GM18517 (cell line): ENCODE data around the gene SKAP1.
"Not testable (repeated sequence)": the region's sequence is repeated elsewhere in the genome, so short reads cannot be mapped to it uniquely, and the experiment has no call there.

Source experiments
- ATAC-seq: cut with Tn5 transposase; IDR thresholded peaks from one replicate; pipeline ENCODE4 v1.9.1; 2021; ENCODE audit warnings: mild to moderate bottlenecking, moderate library complexity; ENCODE audit not compliant: unreplicated experiment

SKAP1 gene

GRCh38 chr17:48449335-48449734 lies 19.3 kb upstream of the SKAP1 start:
- ATAC-seq: not testable (repeated sequence)

GRCh38 chr17:48445248-48445620 lies 15.2 kb upstream of the SKAP1 start:
- no peak for ATAC-seq

GRCh38 chr17:48444516-48445247 lies 14.7 kb upstream of the SKAP1 start:
- no peak for ATAC-seq

- ATAC-seq: no peak
Measured at GRCh38 chr17:48443712-48444111, 13.7 kb upstream of the SKAP1 start.

GRCh38 chr17:48442819-48443218 lies 12.8 kb upstream of the SKAP1 start:
- no peak for ATAC-seq

- ATAC-seq: no peak
Measured at GRCh38 chr17:48441862-48442261, 11.8 kb upstream of the SKAP1 start.

- peak; percentile 64 for ATAC-seq
Measured at GRCh38 chr17:48441231-48441711, 11.3 kb upstream of the SKAP1 start.

GRCh38 chr17:48440669-48441068 lies 10.7 kb upstream of the SKAP1 start:
- no peak for ATAC-seq

GRCh38 chr17:48439875-48440505 lies 10.0 kb upstream of the SKAP1 start:
- ATAC-seq: no peak

- no peak for ATAC-seq
Measured at GRCh38 chr17:48439110-48439850, 9.3 kb upstream of the SKAP1 start.

- ATAC-seq: no peak
Measured at GRCh38 chr17:48438516-48439061, 8.6 kb upstream of the SKAP1 start.

- ATAC-seq: no peak
Measured at GRCh38 chr17:48433896-48434295, 3.9 kb upstream of the SKAP1 start.

GRCh38 chr17:48432820-48433775 lies 3.1 kb upstream of the SKAP1 start:
- ATAC-seq: no peak

- ATAC-seq: no peak
Measured at GRCh38 chr17:48429156-48429555, 858 bp downstream of the SKAP1 start.

GRCh38 chr17:48427598-48427997 lies 2.4 kb downstream of the SKAP1 start:
- ATAC-seq: no peak

GRCh38 chr17:48426761-48427500 lies 3.1 kb downstream of the SKAP1 start:
- no peak for ATAC-seq

- ATAC-seq: no peak
Measured at GRCh38 chr17:48426019-48426665, 3.9 kb downstream of the SKAP1 start.

- not testable (repeated sequence) for ATAC-seq
Measured at GRCh38 chr17:48422060-48422459, 8.0 kb downstream of the SKAP1 start.

- no peak for ATAC-seq
Measured at GRCh38 chr17:48420823-48421222, 9.2 kb downstream of the SKAP1 start.
